ENCODE results near the gene AGA. TPM values are rescaled to one million over a fixed set of nuclear protein-coding genes. Genes with fewer than 3 reads are reported as not detected.

AGA gene
- 10 to 100 TPM; 11.7 to 25.5 TPM for polyA plus RNA-seq

- WGBS, 2 donors, result 0% methylated on average over 52 to 60 of the region's 60 CpGs
- Histone ChIP-seq H3K4me1 (ENCODE audit: control insufficient read depth in 2 of 2, insufficient read depth in 2 of 2, low read length in 1 of 2) (peaks cover 0 to 3% of the 10 kb centered on the region in 2 donors), H3K27ac (ENCODE audit: low read depth in 2 of 2, low read length in 1 of 2) (peak within 1 kb of the TSS; percentile 99 to 100), H3K9me3 (ENCODE audit: control insufficient read depth in 2 of 2, insufficient read depth in 1 of 2, low read depth in 1 of 2, low read length in 1 of 2) (no peaks in the 10 kb centered on the region), H3K27me3 (ENCODE audit: control insufficient read depth in 1 of 2, insufficient read depth in 2 of 2, low read length in 2 of 2) (no peaks in the 10 kb centered on the region), H3K36me3 (ENCODE audit: control insufficient read depth in 2 of 2, insufficient read depth in 2 of 2, low read length in 1 of 2) (no peaks in the 10 kb centered on the region), H3K4me3 (ENCODE audit: low read depth in 1 of 2, low read length in 2 of 2) (peak within 1 kb of the TSS; percentile 70 to 82)
Observed at GRCh38 chr4:177441803-177442622, at the start of gene AGA. Gene AGA, minus strand, starts transcription at chr4:177442437. Its CDS starts 62 bp downstream, at chr4:177442375.

DNA sequence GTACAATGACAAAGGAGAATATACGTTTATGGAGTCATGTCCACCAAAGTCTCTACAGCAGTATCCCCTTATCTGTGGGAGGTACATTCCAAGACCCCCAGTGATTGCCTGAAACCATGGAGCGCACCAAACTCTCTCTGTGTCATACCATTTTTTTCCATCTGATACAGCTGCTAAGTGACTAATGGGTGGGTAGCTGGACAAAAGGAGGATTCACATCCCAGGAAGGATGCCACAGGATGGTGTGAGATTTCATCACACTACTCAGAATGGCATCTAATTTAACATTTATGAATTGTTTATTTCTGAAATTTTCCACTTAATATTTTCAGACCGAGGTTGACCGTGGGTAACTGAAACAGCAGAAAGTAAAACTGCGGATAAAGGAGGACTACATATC lies 49.8 kb upstream of the AGA start:
- no peaks in the 10 kb centered on the region for H3K4me1 ChIP-seq (ENCODE audit: control insufficient read depth in 2 of 2, insufficient read depth in 2 of 2, low read length in 1 of 2)
- no peaks in the 10 kb centered on the region for H3K36me3 ChIP-seq (ENCODE audit: control insufficient read depth in 2 of 2, insufficient read depth in 2 of 2, low read length in 1 of 2)
- WGBS, 2 donors, result 82 to 88% methylated on average over 5 of the region's 5 CpGs
- no peaks in the 10 kb centered on the region for H3K9me3 ChIP-seq (ENCODE audit: control insufficient read depth in 2 of 2, insufficient read depth in 1 of 2, low read depth in 1 of 2, low read length in 1 of 2)
- no peak overlapping the region for H3K4me3 ChIP-seq (ENCODE audit: low read depth in 1 of 2, low read length in 2 of 2)
- H3K27ac ChIP-seq (ENCODE audit: low read depth in 2 of 2, low read length in 1 of 2), result no peak overlapping the region
- H3K27me3 ChIP-seq (ENCODE audit: control insufficient read depth in 1 of 2, insufficient read depth in 2 of 2, low read length in 2 of 2), result no peaks in the 10 kb centered on the region

DNA sequence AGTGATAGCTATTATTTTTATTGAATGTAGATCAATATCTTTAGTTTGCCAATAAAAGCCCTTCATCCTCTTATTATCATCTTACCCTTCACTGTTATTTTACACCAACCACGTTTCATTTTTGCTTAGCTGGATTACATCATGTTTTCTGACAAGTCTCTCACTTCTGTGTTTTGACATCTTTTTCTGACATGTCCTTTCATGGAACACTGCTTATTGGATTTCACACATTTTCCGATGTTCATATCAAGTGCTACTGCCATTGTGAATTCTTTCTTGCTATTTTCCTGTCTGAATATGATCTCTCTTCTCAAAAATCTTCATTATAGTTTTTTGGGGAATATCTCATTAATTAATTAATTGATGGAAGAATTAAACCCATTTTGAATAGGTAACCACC lies 48.5 kb upstream of the AGA start:
- no peaks in the 10 kb centered on the region for H3K36me3 ChIP-seq (ENCODE audit: control insufficient read depth in 2 of 2, insufficient read depth in 2 of 2, low read length in 1 of 2)
- H3K27ac ChIP-seq (ENCODE audit: low read depth in 2 of 2, low read length in 1 of 2), result no peak overlapping the region
- H3K4me3 ChIP-seq (ENCODE audit: low read depth in 1 of 2, low read length in 2 of 2), result no peak overlapping the region
- H3K4me1 ChIP-seq (ENCODE audit: control insufficient read depth in 2 of 2, insufficient read depth in 2 of 2, low read length in 1 of 2), result no peaks in the 10 kb centered on the region
- 60 to 63% methylated on average over 2 of the region's 2 CpGs for WGBS, 2 donors
- no peaks in the 10 kb centered on the region for H3K9me3 ChIP-seq (ENCODE audit: control insufficient read depth in 2 of 2, insufficient read depth in 1 of 2, low read depth in 1 of 2, low read length in 1 of 2)
- H3K27me3 ChIP-seq (ENCODE audit: control insufficient read depth in 1 of 2, insufficient read depth in 2 of 2, low read length in 2 of 2), result no peaks in the 10 kb centered on the region

DNA sequence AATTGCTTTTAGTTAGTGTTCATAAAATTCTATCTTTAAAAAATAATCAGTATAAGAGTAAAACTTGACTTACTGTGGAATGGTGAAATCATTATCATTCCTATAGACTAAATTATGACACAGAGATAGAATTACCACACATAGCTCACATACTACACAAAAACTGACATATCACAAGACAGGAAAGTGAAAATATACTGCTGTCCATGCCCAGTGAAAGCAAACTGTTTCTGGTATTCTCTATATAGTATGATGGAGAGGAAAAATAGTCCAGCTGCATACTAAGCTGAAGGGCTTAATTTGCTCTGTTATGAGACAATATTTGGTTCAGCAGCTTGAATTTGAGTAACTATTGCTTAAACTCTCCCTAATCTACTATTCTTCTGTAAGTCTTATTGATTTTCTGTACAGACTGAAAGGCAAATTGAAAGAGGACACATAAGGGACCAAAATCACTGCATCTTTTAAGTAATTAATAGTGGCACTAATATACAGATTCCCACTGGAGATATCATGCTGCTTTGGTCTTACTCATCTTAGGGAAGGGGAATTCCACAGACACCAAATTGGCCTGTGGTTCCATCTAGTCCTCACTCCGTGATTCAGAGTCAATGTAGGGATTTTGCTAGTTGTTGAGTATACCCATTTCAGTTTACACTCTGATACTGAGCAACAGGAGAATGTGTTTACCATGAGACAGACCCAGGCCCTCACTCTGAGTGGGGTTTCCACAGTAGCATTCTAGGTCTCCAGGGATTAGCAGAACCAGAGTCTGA lies 47.4 kb upstream of the AGA start:
- no peak overlapping the region for H3K4me3 ChIP-seq (ENCODE audit: low read depth in 1 of 2, low read length in 2 of 2)
- H3K4me1 ChIP-seq (ENCODE audit: control insufficient read depth in 2 of 2, insufficient read depth in 2 of 2, low read length in 1 of 2), result no peaks in the 10 kb centered on the region
- 62 to 85% methylated on average over 1 of the region's 1 CpG for WGBS, 2 donors
- no peaks in the 10 kb centered on the region for H3K36me3 ChIP-seq (ENCODE audit: control insufficient read depth in 2 of 2, insufficient read depth in 2 of 2, low read length in 1 of 2)
- H3K27ac ChIP-seq (ENCODE audit: low read depth in 2 of 2, low read length in 1 of 2), result no peak overlapping the region
- H3K27me3 ChIP-seq (ENCODE audit: control insufficient read depth in 1 of 2, insufficient read depth in 2 of 2, low read length in 2 of 2), result no peaks in the 10 kb centered on the region
- H3K9me3 ChIP-seq (ENCODE audit: control insufficient read depth in 2 of 2, insufficient read depth in 1 of 2, low read depth in 1 of 2, low read length in 1 of 2), result no peaks in the 10 kb centered on the region

- H3K36me3 ChIP-seq (ENCODE audit: control insufficient read depth in 2 of 2, insufficient read depth in 2 of 2, low read length in 1 of 2), result no peaks in the 10 kb centered on the region
- H3K4me1 ChIP-seq (ENCODE audit: control insufficient read depth in 2 of 2, insufficient read depth in 2 of 2, low read length in 1 of 2), result no peaks in the 10 kb centered on the region
- no peak overlapping the region for H3K27ac ChIP-seq (ENCODE audit: low read depth in 2 of 2, low read length in 1 of 2)
- H3K27me3 ChIP-seq (ENCODE audit: control insufficient read depth in 1 of 2, insufficient read depth in 2 of 2, low read length in 2 of 2), result no peaks in the 10 kb centered on the region
- H3K9me3 ChIP-seq (ENCODE audit: control insufficient read depth in 2 of 2, insufficient read depth in 1 of 2, low read depth in 1 of 2, low read length in 1 of 2), result no peaks in the 10 kb centered on the region
- 76 to 78% methylated on average over 1 of the region's 1 CpG for WGBS, 2 donors
- H3K4me3 ChIP-seq (ENCODE audit: low read depth in 1 of 2, low read length in 2 of 2), result no peak overlapping the region
Observed at GRCh38 chr4:177487977-177488376, 45.7 kb upstream of the AGA start.

GRCh38 chr4:177485528-177485927 lies 43.3 kb upstream of the AGA start:
- Histone ChIP-seq H3K9me3 (ENCODE audit: control insufficient read depth in 2 of 2, insufficient read depth in 1 of 2, low read depth in 1 of 2, low read length in 1 of 2) (no peaks in the 10 kb centered on the region), H3K36me3 (ENCODE audit: control insufficient read depth in 2 of 2, insufficient read depth in 2 of 2, low read length in 1 of 2) (no peaks in the 10 kb centered on the region), H3K27me3 (ENCODE audit: control insufficient read depth in 1 of 2, insufficient read depth in 2 of 2, low read length in 2 of 2) (no peaks in the 10 kb centered on the region), H3K4me3 (ENCODE audit: low read depth in 1 of 2, low read length in 2 of 2) (no peak overlapping the region), H3K4me1 (ENCODE audit: control insufficient read depth in 2 of 2, insufficient read depth in 2 of 2, low read length in 1 of 2) (no peaks in the 10 kb centered on the region), H3K27ac (ENCODE audit: low read depth in 2 of 2, low read length in 1 of 2) (no peak overlapping the region)
- WGBS, 2 donors, result 61 to 76% methylated on average over 1 of the region's 1 CpG

GRCh38 chr4:177484613-177485021 lies 42.4 kb upstream of the AGA start:
- H3K36me3 ChIP-seq (ENCODE audit: control insufficient read depth in 2 of 2, insufficient read depth in 2 of 2, low read length in 1 of 2), result no peaks in the 10 kb centered on the region
- H3K9me3 ChIP-seq (ENCODE audit: control insufficient read depth in 2 of 2, insufficient read depth in 1 of 2, low read depth in 1 of 2, low read length in 1 of 2), result no peaks in the 10 kb centered on the region
- WGBS, 2 donors, result 52 to 69% methylated on average over 1 of the region's 1 CpG

GRCh38 chr4:177483760-177484159 lies 41.5 kb upstream of the AGA start:
- Histone ChIP-seq H3K36me3 (ENCODE audit: control insufficient read depth in 2 of 2, insufficient read depth in 2 of 2, low read length in 1 of 2) (no peaks in the 10 kb centered on the region), H3K27me3 (ENCODE audit: control insufficient read depth in 1 of 2, insufficient read depth in 2 of 2, low read length in 2 of 2) (no peaks in the 10 kb centered on the region), H3K27ac (ENCODE audit: low read depth in 2 of 2, low read length in 1 of 2) (no peak overlapping the region), H3K4me3 (ENCODE audit: low read depth in 1 of 2, low read length in 2 of 2) (no peak overlapping the region), H3K4me1 (ENCODE audit: control insufficient read depth in 2 of 2, insufficient read depth in 2 of 2, low read length in 1 of 2) (no peaks in the 10 kb centered on the region), H3K9me3 (ENCODE audit: control insufficient read depth in 2 of 2, insufficient read depth in 1 of 2, low read depth in 1 of 2, low read length in 1 of 2) (no peaks in the 10 kb centered on the region)
- 87 to 88% methylated on average over 3 of the region's 3 CpGs for WGBS, 2 donors

More at GRCh38 chr4:177484613-177485021, 42.4 kb upstream of the AGA start:
- Histone ChIP-seq H3K27me3 (ENCODE audit: control insufficient read depth in 1 of 2, insufficient read depth in 2 of 2, low read length in 2 of 2) (no peaks in the 10 kb centered on the region), H3K27ac (ENCODE audit: low read depth in 2 of 2, low read length in 1 of 2) (no peak overlapping the region), H3K4me1 (ENCODE audit: control insufficient read depth in 2 of 2, insufficient read depth in 2 of 2, low read length in 1 of 2) (no peaks in the 10 kb centered on the region), H3K4me3 (ENCODE audit: low read depth in 1 of 2, low read length in 2 of 2) (no peak overlapping the region)

DNA sequence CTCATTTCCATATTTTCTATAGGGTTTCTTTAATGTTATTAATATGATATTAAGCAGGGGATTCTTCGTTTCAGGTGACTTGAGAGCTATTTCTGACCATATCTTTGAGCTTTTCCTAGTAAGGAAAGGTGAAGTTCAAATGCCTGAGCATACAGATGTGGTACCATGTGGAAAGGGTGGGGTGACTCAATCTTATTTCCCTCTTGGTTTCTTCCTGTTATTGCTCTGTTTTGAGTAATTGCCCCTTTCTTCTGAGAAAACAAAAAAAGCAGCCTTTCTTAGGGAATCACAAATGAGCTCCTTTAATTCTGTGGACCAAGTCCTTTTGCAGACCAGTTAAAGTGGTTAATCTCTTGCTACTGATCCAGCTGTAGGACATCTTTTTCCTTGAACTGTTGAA lies 41.0 kb upstream of the AGA start:
- H3K27ac ChIP-seq (ENCODE audit: low read depth in 2 of 2, low read length in 1 of 2), result no peak overlapping the region
- H3K4me3 ChIP-seq (ENCODE audit: low read depth in 1 of 2, low read length in 2 of 2), result no peak overlapping the region
- H3K9me3 ChIP-seq (ENCODE audit: control insufficient read depth in 2 of 2, insufficient read depth in 1 of 2, low read depth in 1 of 2, low read length in 1 of 2), result no peaks in the 10 kb centered on the region
- WGBS, 2 donors, result 64 to 79% methylated on average over 1 of the region's 1 CpG
- no peaks in the 10 kb centered on the region for H3K27me3 ChIP-seq (ENCODE audit: control insufficient read depth in 1 of 2, insufficient read depth in 2 of 2, low read length in 2 of 2)
- H3K36me3 ChIP-seq (ENCODE audit: control insufficient read depth in 2 of 2, insufficient read depth in 2 of 2, low read length in 1 of 2), result no peaks in the 10 kb centered on the region
- H3K4me1 ChIP-seq (ENCODE audit: control insufficient read depth in 2 of 2, insufficient read depth in 2 of 2, low read length in 1 of 2), result no peaks in the 10 kb centered on the region

Data from esophagus (tissue), 2 donors.